HG03354 (cell line): ENCODE measurements around the gene HNRNPC.
"Not testable (repeated sequence)": the region's sequence is repeated elsewhere in the genome, so short reads cannot be mapped to it uniquely, and the experiment has no call there.

Experiments
- ATAC-seq: cut with Tn5 transposase; IDR thresholded peaks from one replicate; pipeline ENCODE4 v1.9.1; 2021; ENCODE audit warnings: mild to moderate bottlenecking; ENCODE audit not compliant: unreplicated experiment, poor library complexity, severe bottlenecking

The HNRNPC gene

GRCh38 chr14:21251215-21251614, 18.0 kb downstream of the HNRNPC start:
- no peak for ATAC-seq

- ATAC-seq, result no peak
These were observed 20.4 kb downstream of the HNRNPC start for GRCh38 chr14:21248739-21249411.

GRCh38 chr14:21248338-21248737, 20.9 kb downstream of the HNRNPC start:
- ATAC-seq, result no peak

GRCh38 chr14:21245813-21246212, 23.4 kb downstream of the HNRNPC start:
- ATAC-seq, result no peak

GRCh38 chr14:21244544-21244943, 24.7 kb downstream of the HNRNPC start:
- ATAC-seq, result no peak

GRCh38 chr14:21241218-21241819, 27.9 kb downstream of the HNRNPC start:
- ATAC-seq, result no peak

GRCh38 chr14:21240417-21240816, 28.8 kb downstream of the HNRNPC start:
- no peak for ATAC-seq

GRCh38 chr14:21238823-21239518, 30.3 kb downstream of the HNRNPC start:
- ATAC-seq, result no peak

- ATAC-seq, result no peak
These were observed 32.1 kb downstream of the HNRNPC start for GRCh38 chr14:21236948-21237797.

GRCh38 chr14:21234112-21234511, 35.1 kb downstream of the HNRNPC start:
- no peak for ATAC-seq

GRCh38 chr14:21233457-21234076, 35.7 kb downstream of the HNRNPC start:
- no peak for ATAC-seq

GRCh38 chr14:21231020-21231652, 38.1 kb downstream of the HNRNPC start:
- no peak for ATAC-seq

- ATAC-seq, result no peak
These were observed 39.4 kb downstream of the HNRNPC start for GRCh38 chr14:21229821-21230220.

- no peak for ATAC-seq
These were observed 41.3 kb downstream of the HNRNPC start for GRCh38 chr14:21227981-21228380.

GRCh38 chr14:21227150-21227549, 42.1 kb downstream of the HNRNPC start:
- ATAC-seq, result no peak

GRCh38 chr14:21226467-21226866, 42.8 kb downstream of the HNRNPC start:
- ATAC-seq, result no peak

GRCh38 chr14:21225164-21225563, 44.1 kb downstream of the HNRNPC start:
- not testable (repeated sequence) for ATAC-seq

GRCh38 chr14:21220874-21221477, 48.3 kb downstream of the HNRNPC start:
- no peak for ATAC-seq

- no peak for ATAC-seq
These were observed 49.6 kb downstream of the HNRNPC start for GRCh38 chr14:21219561-21220111.
